ENCODE results near the gene PLEKHH1.
"Not testable (repeated sequence)": the region's sequence is repeated elsewhere in the genome, so short reads cannot be mapped to it uniquely, and the experiment has no call there.

GRCh38 chr14:67593650-67594049 lies 60.6 kb downstream of the PLEKHH1 start:
- TF ChIP-seq, protein P1, sequence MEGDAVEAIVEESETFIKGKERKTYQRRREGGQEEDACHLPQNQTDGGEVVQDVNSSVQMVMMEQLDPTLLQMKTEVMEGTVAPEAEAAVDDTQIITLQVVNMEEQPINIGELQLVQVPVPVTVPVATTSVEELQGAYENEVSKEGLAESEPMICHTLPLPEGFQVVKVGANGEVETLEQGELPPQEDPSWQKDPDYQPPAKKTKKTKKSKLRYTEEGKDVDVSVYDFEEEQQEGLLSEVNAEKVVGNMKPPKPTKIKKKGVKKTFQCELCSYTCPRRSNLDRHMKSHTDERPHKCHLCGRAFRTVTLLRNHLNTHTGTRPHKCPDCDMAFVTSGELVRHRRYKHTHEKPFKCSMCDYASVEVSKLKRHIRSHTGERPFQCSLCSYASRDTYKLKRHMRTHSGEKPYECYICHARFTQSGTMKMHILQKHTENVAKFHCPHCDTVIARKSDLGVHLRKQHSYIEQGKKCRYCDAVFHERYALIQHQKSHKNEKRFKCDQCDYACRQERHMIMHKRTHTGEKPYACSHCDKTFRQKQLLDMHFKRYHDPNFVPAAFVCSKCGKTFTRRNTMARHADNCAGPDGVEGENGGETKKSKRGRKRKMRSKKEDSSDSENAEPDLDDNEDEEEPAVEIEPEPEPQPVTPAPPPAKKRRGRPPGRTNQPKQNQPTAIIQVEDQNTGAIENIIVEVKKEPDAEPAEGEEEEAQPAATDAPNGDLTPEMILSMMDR (IDR thresholded peaks at IDR 0.05; ENCODE audit: insufficient read depth, low read depth, low read length), result not testable (repeated sequence)
- TF ChIP-seq EZH2 (IDR thresholded peaks at IDR 0.05; ENCODE audit: insufficient read depth, low read length), result not testable (repeated sequence)
